Panc1 (cell line): ENCODE data around the gene COASY.

Experiments
- CTCF ChIP-seq: fragments of 450-650 bp; IDR thresholded peaks from 2 replicates; pipeline ENCODE4 v1.5.1; 2017; ENCODE audit warnings: mild to moderate bottlenecking
- POLR2AphosphoS5 ChIP-seq: IDR thresholded peaks from 2 replicates; pipeline ENCODE4 v1.6.1; 2012; ENCODE audit warnings: mild to moderate bottlenecking, low read depth, low read length, moderate library complexity
- REST ChIP-seq, 2 experiments: IDR thresholded peaks; 2 replicates each; pipeline ENCODE4 v1.6.1; 2011 to 2012; ENCODE audit warnings: low read depth in 2 of 2, control low read depth in 1 of 2, low read length in 1 of 2, mild to moderate bottlenecking in 1 of 2, moderate library complexity in 1 of 2; ENCODE audit not compliant: insufficient read depth in 1 of 2
- SIN3A ChIP-seq: IDR thresholded peaks from 2 replicates; pipeline ENCODE4 v1.6.1; 2012; ENCODE audit warnings: low read depth, mild to moderate bottlenecking, low read length, moderate library complexity, borderline replicate concordance; ENCODE audit not compliant: insufficient read depth

GRCh38 chr17:42563950-42564349 lies 2.0 kb downstream of the COASY start:
- TF ChIP-seq CTCF, result no peak
- TF ChIP-seq REST (IDR thresholded peaks at IDR 0.05; ENCODE audit: insufficient read depth in 1 of 2, low read depth in 2 of 2, low read length in 1 of 2), result no peak
- no peak for TF ChIP-seq POLR2AphosphoS5
- TF ChIP-seq SIN3A, result no peak
